Measurements from ENCODE around the gene C1orf50.

GRCh38 chr1:42765832-42766740 lies 963 bp upstream of the C1orf50 start:
- peak in 5 of 7 experiments; percentile 21 to 56 (median 45) for TF ChIP-seq CTCF (IDR thresholded peaks at IDR 0.05)
- no peak for TF ChIP-seq POLR2A (IDR thresholded peaks at IDR 0.05)

Measured in body of pancreas (tissue), 4 donors.